GM18858 (cell line): ENCODE data around the gene MYO15A.
A peak's percentile ranks its signal among the peaks of the same experiment; 100 is the strongest.
"Not testable (repeated sequence)": the region's sequence is repeated elsewhere in the genome, so short reads cannot be mapped to it uniquely, and the experiment has no call there.

Experiments used
- ATAC-seq: cut with Tn5 transposase; IDR thresholded peaks from one replicate; pipeline ENCODE4 v1.9.1; 2021; ENCODE audit not compliant: unreplicated experiment

MYO15A gene

DNA sequence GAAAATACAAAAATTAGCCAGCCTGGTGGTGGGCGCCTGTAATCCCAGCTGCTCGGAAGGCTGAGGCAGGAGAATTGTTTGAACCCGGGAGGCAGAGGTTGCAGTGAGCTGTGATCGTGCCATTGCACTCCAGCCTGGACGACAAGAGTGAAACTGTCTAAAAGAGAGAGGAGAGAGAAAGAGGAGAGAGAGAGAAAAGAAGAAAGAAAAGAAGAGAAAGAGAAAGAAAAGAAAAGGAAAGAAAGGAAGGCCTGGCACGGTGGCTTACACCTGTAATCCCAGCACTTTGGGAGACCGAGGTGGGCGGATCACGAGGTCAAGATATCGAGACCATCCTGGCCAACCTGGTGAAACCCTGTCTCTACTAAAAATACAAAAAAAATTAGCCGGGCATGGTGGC, 108.3 kb downstream of the MYO15A start:
- not testable (repeated sequence) for ATAC-seq

DNA sequence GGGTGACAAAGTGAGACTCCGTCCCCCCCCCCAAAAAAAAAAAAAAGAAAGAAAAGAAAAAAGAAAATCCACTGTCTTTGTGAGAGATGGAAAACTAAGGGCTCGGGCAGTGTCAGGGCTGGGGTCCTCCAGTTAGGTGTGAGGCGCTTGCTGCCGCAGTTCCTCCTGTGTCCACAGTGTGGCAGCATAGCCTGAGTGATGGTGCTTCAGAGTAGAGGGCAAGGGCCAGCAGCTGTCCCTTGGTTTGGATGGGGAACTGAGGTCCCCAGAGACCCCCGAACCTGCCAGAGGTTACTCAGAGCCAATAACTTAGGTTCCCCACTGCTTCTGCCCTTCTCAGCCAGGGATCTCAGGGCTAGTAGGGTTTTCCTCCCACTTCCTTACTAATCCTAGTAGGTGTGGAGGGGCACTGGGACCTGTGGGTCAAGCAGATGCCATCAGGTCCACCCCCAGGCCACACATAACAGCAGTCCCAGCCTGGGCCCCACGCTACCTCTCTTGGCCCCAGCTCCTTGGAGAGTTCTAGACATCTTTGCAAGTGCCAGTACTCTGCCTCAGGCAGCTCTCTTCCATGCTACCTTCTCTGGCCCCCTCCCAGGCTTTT, 109.0 kb downstream of the MYO15A start:
- ATAC-seq, result no peak

GRCh38 chr17:18218756-18219415, 110.3 kb downstream of the MYO15A start:
- no peak for ATAC-seq

- no peak for ATAC-seq
Observed at GRCh38 chr17:18224053-18224386, 115.5 kb downstream of the MYO15A start.

GRCh38 chr17:18224387-18225120, 116.0 kb downstream of the MYO15A start:
- no peak for ATAC-seq

- peak; percentile 87 for ATAC-seq
Observed at GRCh38 chr17:18225121-18225641, 116.6 kb downstream of the MYO15A start, which contains the start of gene LLGL1. Gene LLGL1, plus strand, starts transcription at chr17:18225635. Its CDS starts 48 bp downstream, at chr17:18225683.

DNA sequence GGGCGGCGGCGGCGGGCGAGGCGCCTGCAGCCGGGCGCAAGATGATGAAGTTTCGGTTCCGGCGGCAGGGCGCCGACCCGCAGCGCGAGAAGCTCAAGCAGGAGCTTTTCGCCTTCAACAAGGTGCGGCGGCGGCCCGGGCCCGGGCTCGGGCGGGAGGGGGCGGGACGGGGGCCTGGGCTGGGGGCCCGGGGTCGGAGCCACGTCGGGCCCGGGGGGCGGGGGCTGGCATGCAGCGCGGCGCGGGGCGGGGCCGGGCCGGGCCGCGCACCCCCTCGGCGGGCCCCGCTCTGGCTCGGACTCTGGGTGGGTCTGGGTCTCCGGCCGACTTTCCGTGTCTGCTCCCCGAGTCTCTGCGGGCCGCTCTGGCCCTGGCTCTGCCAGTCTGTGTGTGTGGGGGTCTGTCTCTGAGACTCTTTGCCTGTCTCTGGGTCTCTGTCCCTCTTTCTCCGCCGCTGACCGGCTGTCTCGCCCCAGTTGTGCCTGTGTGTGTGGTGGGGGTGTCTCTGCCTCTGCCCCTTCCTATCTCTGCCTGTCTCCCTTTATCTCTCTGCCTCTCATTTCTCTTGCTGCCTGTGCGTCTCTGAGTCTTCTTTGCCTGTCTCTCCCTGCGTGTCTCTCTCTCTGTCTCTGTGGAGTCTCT, 117.2 kb downstream of the MYO15A start:
- no peak for ATAC-seq

- ATAC-seq, result no peak
Observed at GRCh38 chr17:18226284-18226945, 117.9 kb downstream of the MYO15A start.

- ATAC-seq, result no peak
Observed at GRCh38 chr17:18227635-18228034, 119.1 kb downstream of the MYO15A start.

GRCh38 chr17:18228176-18228682, 119.7 kb downstream of the MYO15A start:
- no peak for ATAC-seq

DNA sequence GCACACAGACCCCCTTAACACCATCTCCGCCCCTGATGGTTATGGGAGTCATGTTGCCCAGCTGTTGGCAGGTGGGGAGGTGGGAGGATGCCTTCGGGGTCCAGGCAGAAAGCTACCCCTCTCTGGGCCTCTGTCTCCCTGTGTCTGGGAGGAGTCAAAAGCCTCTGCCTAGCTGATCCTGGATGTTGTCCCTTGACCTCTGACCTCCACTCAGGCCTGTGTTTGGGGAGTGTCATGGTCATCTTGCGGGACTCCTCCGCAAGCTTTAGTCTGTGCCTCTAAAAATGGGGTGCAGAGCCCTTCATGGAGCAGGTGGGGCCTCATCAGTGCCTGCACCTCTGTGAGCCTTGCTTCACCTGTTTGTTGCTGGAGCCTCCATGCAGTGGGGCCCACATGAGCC, 120.7 kb downstream of the MYO15A start:
- ATAC-seq, result no peak
